HCT116 (cell line): ENCODE measurements around the gene STIMATE. TPM values are rescaled to one million over a fixed set of nuclear protein-coding genes. Genes with fewer than 3 reads are reported as not detected.

Experiments used
- ATAC-seq: fragments of 200-7000 bp; cut with Tn5 transposase; 2 replicates; pipeline ENCODE4 v1.9.1; 2020; ENCODE audit warnings: mild to moderate bottlenecking, moderate library complexity
- BruUV-seq: library from RNA; stranded (reverse); fragments of 400-500 nt; replicated peaks from 2 replicates; lab custom pipeline; 2021; lab: Mats Ljungman, UMichigan
- CTCF ChIA-PET: fragments of 300-600 bp; sonication (Branson Sonifier 250); formaldehyde crosslinking; loops from one replicate; lab custom pipeline; 2021; ENCODE audit warnings: antibody characterized with exemption; lab: Charles Lee
- POLR2A ChIA-PET: fragments of 300-600, 350-600 bp; sonication (Branson Sonifier 250); formaldehyde crosslinking; loops from one replicate; lab custom pipeline; 2021; ENCODE audit warnings: antibody characterized with exemption; lab: Charles Lee
- RAD21 ChIA-PET, 2 experiments: fragments of 300-600 bp; sonication (Branson Sonifier 250); formaldehyde crosslinking; loops; one replicate each; lab custom pipeline; 2023; ENCODE audit warnings: low total read pairs in 2 of 2; ENCODE audit not compliant: uncharacterized antibody in 2 of 2, unreplicated experiment in 2 of 2, low non-redundant PET in 1 of 2; lab: Charles Lee
- DNase-seq: peaks from one replicate; pipeline ENCODE4 v3.0.0-alpha.2; 2010; ENCODE audit warnings: low read depth, low spot score
- H2AFZ ChIP-seq: fragments of 200-600 bp; shearing (Covaris generic), sonication (generic); 2 replicates; pipeline ENCODE4 v1.6.1; 2017; ENCODE audit warnings: low read depth, mixed run types, mixed read lengths, antibody characterized with exemption, low read length; ENCODE audit not compliant: poor library complexity, severe bottlenecking
- H3K27ac ChIP-seq: 2 replicates; pipeline ENCODE4 v1.5.1; 2012; ENCODE audit warnings: low read depth, low read length
- H3K27me3 ChIP-seq: fragments of 200-600 bp; sonication (generic); 2 replicates; pipeline ENCODE4 v1.6.1; 2016; ENCODE audit warnings: mixed run types, low read length, mixed read lengths; ENCODE audit not compliant: insufficient read depth
- H3K36me3 ChIP-seq, 2 experiments: fragments of 200-500 bp in 1 of 2; fragments of 200-600 bp in 1 of 2; sonication (Bioruptor generic) in 1 of 2; sonication (generic) in 1 of 2; 2 replicates each; pipeline versions ENCODE4 v1.5.1 to v1.6.1; 2014 to 2016; ENCODE audit warnings: low read length in 2 of 2, inconsistent platforms in 1 of 2, mixed read lengths in 1 of 2, mixed run types in 1 of 2; ENCODE audit not compliant: insufficient read depth in 2 of 2, control insufficient read depth in 1 of 2
- H3K4me1 ChIP-seq, 2 experiments: fragments of 200-600 bp in 1 of 2; sonication (generic) in 1 of 2; 2 replicates each; pipeline versions ENCODE4 v1.5.1 to v1.6.1; 2012 to 2017; ENCODE audit warnings: low read length in 2 of 2, inconsistent platforms in 1 of 2, mild to moderate bottlenecking in 1 of 2, mixed read lengths in 1 of 2, mixed run types in 1 of 2, moderate library complexity in 1 of 2; ENCODE audit not compliant: insufficient read depth in 2 of 2, control insufficient read depth in 1 of 2
- H3K4me2 ChIP-seq: fragments of 200-600 bp; sonication (generic); 2 replicates; pipeline ENCODE4 v1.6.1; 2017; ENCODE audit warnings: mixed run types, low read length, mixed read lengths
- H3K4me3 ChIP-seq, 2 experiments: fragments of 200-600 bp in 1 of 2; sonication (generic) in 1 of 2; replicated peaks in 1 of 2; 2 replicates each; pipeline ENCODE4 v1.5.1; 2011 to 2016; ENCODE audit warnings: low read length in 2 of 2, control low read depth in 1 of 2, low read depth in 1 of 2, mild to moderate bottlenecking in 1 of 2, mixed read lengths in 1 of 2, mixed run types in 1 of 2
- H3K79me2 ChIP-seq: fragments of 200-600 bp; sonication (generic); 2 replicates; pipeline ENCODE4 v1.6.1; 2017; ENCODE audit warnings: mild to moderate bottlenecking, mixed run types, low read length, moderate library complexity, mixed read lengths; ENCODE audit not compliant: insufficient read depth
- H3K9ac ChIP-seq: fragments of 200-600 bp; sonication (generic); 2 replicates; pipeline ENCODE4 v1.6.1; 2016; ENCODE audit warnings: low read length, mixed read lengths
- H3K9me2 ChIP-seq: fragments of 200-600 bp; sonication (generic), shearing (Covaris generic); 2 replicates; pipeline ENCODE4 v1.6.1; 2017; ENCODE audit warnings: mixed run types, mild to moderate bottlenecking, moderate library complexity; ENCODE audit not compliant: insufficient read depth
- H3K9me3 ChIP-seq, 2 experiments: fragments of 200-500 bp in 1 of 2; fragments of 200-600 bp in 1 of 2; sonication (Bioruptor generic) in 1 of 2; sonication (generic) in 1 of 2; 2 replicates each; pipeline ENCODE4 v1.6.1; 2014 to 2017; ENCODE audit warnings: low read length in 2 of 2, mixed read lengths in 2 of 2, inconsistent platforms in 1 of 2, low read depth in 1 of 2, mild to moderate bottlenecking in 1 of 2, mixed run types in 1 of 2, moderate library complexity in 1 of 2; ENCODE audit not compliant: control insufficient read depth in 1 of 2, insufficient read depth in 1 of 2
- H4K20me1 ChIP-seq: fragments of 200-600 bp; sonication (generic), shearing (Covaris generic); 2 replicates; pipeline ENCODE4 v1.6.1; 2017; ENCODE audit warnings: mixed run types, mild to moderate bottlenecking, moderate library complexity; ENCODE audit not compliant: insufficient read depth
- CTCF ChIP-seq, 3 experiments: fragments of 200-600 bp in 1 of 3; sonication (generic) in 1 of 3; IDR thresholded peaks in 2 of 3; conservative IDR thresholded peaks in 1 of 3; 2 replicates each; pipeline ENCODE4 v1.5.1; 2012 to 2017; ENCODE audit warnings: low read depth in 2 of 3, low read length in 2 of 3, antibody characterized with exemption in 1 of 3, borderline replicate concordance in 1 of 3, control low read depth in 1 of 3, mild to moderate bottlenecking in 1 of 3, mixed read lengths in 1 of 3, mixed run types in 1 of 3, moderate library complexity in 1 of 3; ENCODE audit not compliant: insufficient read depth in 1 of 3
- POLR2A ChIP-seq: IDR thresholded peaks from 2 replicates; pipeline ENCODE4 v1.7.0; 2011; ENCODE audit warnings: borderline replicate concordance; ENCODE audit not compliant: insufficient read depth, insufficient read length; ENCODE audit errors: extremely low read depth
- intact Hi-C: fragments of 100-400 bp; cut with micrococcal nuclease; formaldehyde crosslinking; loops from 2 replicates; pipeline ENCODE4 v1.10.0; 2022
- total RNA-seq: library from RNA; stranded (reverse); gene quantifications from one replicate; pipeline ENCODE4 v1.2.1, GENCODE V29; 2021; ENCODE audit not compliant: unreplicated experiment
- TF ChIP-seq, protein P1 (sequence below): IDR thresholded peaks from 2 replicates; pipeline ENCODE4 v1.6.1; 2012; ENCODE audit warnings: low read depth

STIMATE gene
- total RNA-seq, 1 experiment from 2014 or later, result 20.2 TPM

DNA sequence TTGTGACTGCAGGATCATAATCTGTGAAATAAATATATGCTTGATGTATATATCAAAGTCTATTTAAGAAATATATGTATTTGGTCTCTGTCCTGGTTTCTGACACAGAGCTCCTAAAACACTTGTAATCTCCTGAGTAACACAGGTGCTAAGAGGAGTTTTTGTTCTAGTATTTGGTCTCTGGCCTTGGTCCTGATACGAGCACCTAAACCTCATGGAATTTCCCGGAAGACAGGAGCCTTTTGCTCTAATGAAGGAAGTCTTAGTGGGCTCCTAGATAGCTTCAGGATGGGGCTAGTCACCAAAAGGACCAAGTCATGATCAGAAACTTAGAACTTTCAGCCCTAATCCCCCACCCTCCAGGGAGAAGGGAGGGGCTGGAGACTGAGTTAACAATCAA, 43.3 kb downstream of the STIMATE start:
- BruUV-seq, result no TSS peak
- Histone ChIP-seq H3K79me2 (no peaks in the 10 kb centered on the region), H3K36me3 (peaks cover 0 to 4% of the 10 kb centered on the region in 2 experiments; a peak in 1 of 4 replicates), H3K27ac (no peak overlapping the region), H3K27me3 (no peaks in the 10 kb centered on the region), H3K9me3 (no peaks in the 10 kb centered on the region), H3K9ac (no peak overlapping the region), H3K4me3 (no peak overlapping the region), H3K4me2 (no peak overlapping the region), H3K9me2 (no peaks in the 10 kb centered on the region), H4K20me1 (no peaks in the 10 kb centered on the region), H3K4me1 (no peaks in the 10 kb centered on the region), H2AFZ (no peak overlapping the region)
- ChIA-PET CTCF (interaction anchor here (1.1 to 1.6 kb wide), 2 partner anchors 10 to 257 kb away, joined by 3 read pairs; no protein-coding TSS in a partner anchor), POLR2A (no interaction called here), RAD21 (no interaction called here)
- intact Hi-C loops, result loop anchor here (5.0 kb wide), 1 partner anchor 343 kb away; no protein-coding TSS in a partner anchor
- TF ChIP-seq, protein P1, sequence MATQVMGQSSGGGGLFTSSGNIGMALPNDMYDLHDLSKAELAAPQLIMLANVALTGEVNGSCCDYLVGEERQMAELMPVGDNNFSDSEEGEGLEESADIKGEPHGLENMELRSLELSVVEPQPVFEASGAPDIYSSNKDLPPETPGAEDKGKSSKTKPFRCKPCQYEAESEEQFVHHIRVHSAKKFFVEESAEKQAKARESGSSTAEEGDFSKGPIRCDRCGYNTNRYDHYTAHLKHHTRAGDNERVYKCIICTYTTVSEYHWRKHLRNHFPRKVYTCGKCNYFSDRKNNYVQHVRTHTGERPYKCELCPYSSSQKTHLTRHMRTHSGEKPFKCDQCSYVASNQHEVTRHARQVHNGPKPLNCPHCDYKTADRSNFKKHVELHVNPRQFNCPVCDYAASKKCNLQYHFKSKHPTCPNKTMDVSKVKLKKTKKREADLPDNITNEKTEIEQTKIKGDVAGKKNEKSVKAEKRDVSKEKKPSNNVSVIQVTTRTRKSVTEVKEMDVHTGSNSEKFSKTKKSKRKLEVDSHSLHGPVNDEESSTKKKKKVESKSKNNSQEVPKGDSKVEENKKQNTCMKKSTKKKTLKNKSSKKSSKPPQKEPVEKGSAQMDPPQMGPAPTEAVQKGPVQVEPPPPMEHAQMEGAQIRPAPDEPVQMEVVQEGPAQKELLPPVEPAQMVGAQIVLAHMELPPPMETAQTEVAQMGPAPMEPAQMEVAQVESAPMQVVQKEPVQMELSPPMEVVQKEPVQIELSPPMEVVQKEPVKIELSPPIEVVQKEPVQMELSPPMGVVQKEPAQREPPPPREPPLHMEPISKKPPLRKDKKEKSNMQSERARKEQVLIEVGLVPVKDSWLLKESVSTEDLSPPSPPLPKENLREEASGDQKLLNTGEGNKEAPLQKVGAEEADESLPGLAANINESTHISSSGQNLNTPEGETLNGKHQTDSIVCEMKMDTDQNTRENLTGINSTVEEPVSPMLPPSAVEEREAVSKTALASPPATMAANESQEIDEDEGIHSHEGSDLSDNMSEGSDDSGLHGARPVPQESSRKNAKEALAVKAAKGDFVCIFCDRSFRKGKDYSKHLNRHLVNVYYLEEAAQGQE, result peak; percentile 41
- TF ChIP-seq POLR2A, result no peak
- ATAC-seq, result no peak
- no peak for DNase-seq

DNA sequence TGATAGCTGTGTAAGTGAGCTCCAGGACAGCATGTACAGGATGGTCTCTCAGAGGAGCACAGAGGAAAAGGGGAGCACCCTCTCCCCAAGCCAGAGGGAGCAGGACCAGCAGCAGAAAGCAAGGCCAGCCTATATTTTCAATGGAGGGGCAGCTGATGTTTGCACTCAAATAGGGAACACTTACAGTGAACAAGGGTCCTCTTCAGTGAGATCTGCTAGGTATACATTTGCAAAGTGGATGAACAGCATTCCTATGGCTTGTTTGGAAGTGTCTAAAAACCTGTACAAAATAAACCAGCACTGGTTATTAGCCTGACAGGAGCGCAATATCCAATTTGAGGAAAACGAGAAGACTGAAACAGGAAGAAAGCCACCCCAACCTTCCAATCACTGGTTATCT, 44.9 kb downstream of the STIMATE start:
- intact Hi-C loops, result loop anchor here (5.0 kb wide), 1 partner anchor 345 kb away; no protein-coding TSS in a partner anchor
- H3K4me3 ChIP-seq, result no peak overlapping the region
- no peak overlapping the region for H2AFZ ChIP-seq
- DNase-seq (no peak), ATAC-seq (no peak)
- H3K79me2 ChIP-seq, result no peaks in the 10 kb centered on the region
- no peaks in the 10 kb centered on the region for H3K9me2 ChIP-seq
- RAD21 ChIA-PET, result no interaction called here
- H3K27me3 ChIP-seq, result no peaks in the 10 kb centered on the region
- H4K20me1 ChIP-seq, result no peaks in the 10 kb centered on the region
- no peak for TF ChIP-seq CTCF (IDR thresholded peaks at IDR 0.05 in 2 of 3, conservative IDR thresholded peaks at IDR 0.05 in 1 of 3; ENCODE audit: borderline replicate concordance in 1 of 3, insufficient read depth in 1 of 3, low read depth in 2 of 3, low read length in 2 of 3)
- no TSS peak for BruUV-seq
- no peak overlapping the region for H3K4me2 ChIP-seq
- CTCF ChIA-PET, result no interaction called here
- no peaks in the 10 kb centered on the region for H3K4me1 ChIP-seq
- peaks cover 0 to 4% of the 10 kb centered on the region in 2 experiments; a peak in 1 of 4 replicates for H3K36me3 ChIP-seq
- POLR2A ChIA-PET, result no interaction called here
- H3K9ac ChIP-seq, result no peak overlapping the region
- no peaks in the 10 kb centered on the region for H3K9me3 ChIP-seq
- H3K27ac ChIP-seq, result no peak overlapping the region
